Measurements from ENCODE around the gene AIRE. TPM values are rescaled to one million over a fixed set of nuclear protein-coding genes. Genes with fewer than 3 reads are reported as not detected.

Gene AIRE
- polyA plus RNA-seq, 1 donor from 2014 or later, result not detected

GRCh38 chr21:44326716-44327602, 41.3 kb downstream of the AIRE start:
- no peak overlapping the region for H3K27ac ChIP-seq (ENCODE audit: low read length)
- no peaks in the 10 kb centered on the region for H3K36me3 ChIP-seq (ENCODE audit: insufficient read depth, low read length)
- no peak overlapping the region for H3K4me3 ChIP-seq (ENCODE audit: low read length)
- no peaks in the 10 kb centered on the region for H3K79me2 ChIP-seq (replicated peaks; ENCODE audit: insufficient read depth, low read length)
- no peak overlapping the region for H3K9ac ChIP-seq (ENCODE audit: low read length)
- no peaks in the 10 kb centered on the region for H3K9me2 ChIP-seq (ENCODE audit: insufficient read depth, low read length)
- H3K4me2 ChIP-seq (ENCODE audit: low read length), result no peak overlapping the region
- no peaks in the 10 kb centered on the region for H3K27me3 ChIP-seq (ENCODE audit: insufficient read depth, low read depth, low read length)
- no peak overlapping the region for H2AFZ ChIP-seq (ENCODE audit: low read depth, low read length)
- H4K20me1 ChIP-seq (ENCODE audit: insufficient read depth), result no peaks in the 10 kb centered on the region
- no peak for TF ChIP-seq CTCF (IDR thresholded peaks at IDR 0.05; ENCODE audit: poor library complexity, severe bottlenecking)
- TF ChIP-seq TAF1 (IDR thresholded peaks at IDR 0.05; ENCODE audit: low read depth), result no peak
- no peak for TF ChIP-seq EP300 (conservative IDR thresholded peaks at IDR 0.05; ENCODE audit: poor library complexity, severe bottlenecking)
- TF ChIP-seq POLR2AphosphoS5 (IDR thresholded peaks at IDR 0.05), result no peak
- no peak for TF ChIP-seq SMC3 (conservative IDR thresholded peaks at IDR 0.05; ENCODE audit: poor library complexity)
- TF ChIP-seq EZH2 (IDR thresholded peaks at IDR 0.05; ENCODE audit: borderline replicate concordance, insufficient read depth, low read length, poor library complexity, severe bottlenecking), result no peak
- no peak for TF ChIP-seq RAD21 (conservative IDR thresholded peaks at IDR 0.05)
- no peak for TF ChIP-seq MXI1 (conservative IDR thresholded peaks at IDR 0.05; ENCODE audit: poor library complexity, severe bottlenecking)
- no peak for TF ChIP-seq REST (IDR thresholded peaks at IDR 0.05; ENCODE audit: borderline replicate concordance)
- no peaks in the 10 kb centered on the region for H3K9me3 ChIP-seq (ENCODE audit: low read length)
- no peaks in the 10 kb centered on the region for H3F3A ChIP-seq (ENCODE audit: insufficient read depth, low read length, poor library complexity, severe bottlenecking)

GRCh38 chr21:44327603-44327974, 41.9 kb downstream of the AIRE start:
- H3K4me3 ChIP-seq (ENCODE audit: low read length), result no peak overlapping the region
- no peaks in the 10 kb centered on the region for H3K36me3 ChIP-seq (ENCODE audit: insufficient read depth, low read length)
- H3K27ac ChIP-seq (ENCODE audit: low read length), result no peak overlapping the region
- no peak overlapping the region for H2AFZ ChIP-seq (ENCODE audit: low read depth, low read length)
- H3K9ac ChIP-seq (ENCODE audit: low read length), result no peak overlapping the region
- TF ChIP-seq CTCF (IDR thresholded peaks at IDR 0.05; ENCODE audit: poor library complexity, severe bottlenecking), result no peak
- no peak for TF ChIP-seq MXI1 (conservative IDR thresholded peaks at IDR 0.05; ENCODE audit: poor library complexity, severe bottlenecking)
- no peak for TF ChIP-seq EP300 (conservative IDR thresholded peaks at IDR 0.05; ENCODE audit: poor library complexity, severe bottlenecking)
- no peaks in the 10 kb centered on the region for H3K27me3 ChIP-seq (ENCODE audit: insufficient read depth, low read depth, low read length)
- H3K9me2 ChIP-seq (ENCODE audit: insufficient read depth, low read length), result no peaks in the 10 kb centered on the region
- H3K4me2 ChIP-seq (ENCODE audit: low read length), result no peak overlapping the region
- no peaks in the 10 kb centered on the region for H3K79me2 ChIP-seq (replicated peaks; ENCODE audit: insufficient read depth, low read length)
- H3F3A ChIP-seq (ENCODE audit: insufficient read depth, low read length, poor library complexity, severe bottlenecking), result no peaks in the 10 kb centered on the region
- no peaks in the 10 kb centered on the region for H3K9me3 ChIP-seq (ENCODE audit: low read length)
- no peaks in the 10 kb centered on the region for H4K20me1 ChIP-seq (ENCODE audit: insufficient read depth)
